Astrocyte (in vitro differentiated cells and primary cell): Measurements from ENCODE around the gene ITPKB. TPM values are rescaled to one million over a fixed set of nuclear protein-coding genes. Genes with fewer than 3 reads are reported as not detected.

Source experiments
- DNase-seq: peaks from one replicate; pipeline ENCODE4 v3.0.0-alpha.2; 2010; ENCODE audit warnings: low read depth
- FAIRE-seq: peaks from 2 replicates; lab custom pipeline; 2011; peaks lifted over from hg19 to GRCh38; lab: Jason Lieb, UNC
- H2AFZ ChIP-seq: 2 replicates; pipeline ENCODE4 v1.6.0; 2012; ENCODE audit warnings: low read depth, low read length, inconsistent platforms
- H3K27ac ChIP-seq: 2 replicates; pipeline ENCODE4 v1.5.1; 2011; ENCODE audit warnings: low read depth, low read length, inconsistent platforms
- H3K27me3 ChIP-seq: 2 replicates; pipeline ENCODE4 v1.6.0; 2011; ENCODE audit warnings: low read length, inconsistent platforms; ENCODE audit not compliant: insufficient read depth
- H3K36me3 ChIP-seq: 2 replicates; pipeline ENCODE4 v1.5.1; 2011; ENCODE audit warnings: low read length, inconsistent platforms; ENCODE audit not compliant: insufficient read depth
- H3K4me1 ChIP-seq: 2 replicates; pipeline ENCODE4 v1.5.1; 2011; ENCODE audit warnings: low read length, inconsistent platforms; ENCODE audit not compliant: insufficient read depth
- H3K4me2 ChIP-seq: 2 replicates; pipeline ENCODE4 v1.6.0; 2012; ENCODE audit warnings: low read length, inconsistent platforms
- H3K4me3 ChIP-seq: 2 replicates; pipeline ENCODE4 v1.5.1; 2011; ENCODE audit warnings: low read depth, mild to moderate bottlenecking, low read length, inconsistent platforms; ENCODE audit not compliant: insufficient read depth
- H3K79me2 ChIP-seq: 2 replicates; pipeline ENCODE4 v1.6.0; 2012; ENCODE audit warnings: mild to moderate bottlenecking, low read length, inconsistent platforms; ENCODE audit not compliant: insufficient read depth
- H3K9ac ChIP-seq: 2 replicates; pipeline ENCODE4 v1.6.0; 2012; ENCODE audit warnings: mild to moderate bottlenecking, low read length, inconsistent platforms
- H3K9me3 ChIP-seq: 2 replicates; pipeline ENCODE4 v1.5.1; 2012; ENCODE audit warnings: low read depth, mild to moderate bottlenecking, low read length, inconsistent platforms; ENCODE audit not compliant: insufficient read depth
- H4K20me1 ChIP-seq: 2 replicates; pipeline ENCODE4 v1.6.0; 2012; ENCODE audit warnings: low read length, inconsistent platforms; ENCODE audit not compliant: insufficient read depth
- H3K27ac Mint-ChIP-seq: one replicate; pipeline ENCODE4 v1.8.0; 2021; ENCODE audit warnings: mild to moderate bottlenecking, mixed read lengths; ENCODE audit not compliant: unreplicated experiment
- H3K27me3 Mint-ChIP-seq: one replicate; pipeline ENCODE4 v1.8.0; 2021; ENCODE audit warnings: low read depth, mixed read lengths; ENCODE audit not compliant: unreplicated experiment
- H3K36me3 Mint-ChIP-seq: one replicate; pipeline ENCODE4 v1.8.0; 2021; ENCODE audit warnings: low read depth, mixed read lengths; ENCODE audit not compliant: unreplicated experiment
- H3K4me1 Mint-ChIP-seq: one replicate; pipeline ENCODE4 v1.8.0; 2021; ENCODE audit warnings: low read depth, mixed read lengths; ENCODE audit not compliant: unreplicated experiment
- H3K4me3 Mint-ChIP-seq: one replicate; pipeline ENCODE4 v1.8.0; 2021; ENCODE audit warnings: mild to moderate bottlenecking, moderate library complexity, mixed read lengths; ENCODE audit not compliant: unreplicated experiment
- H3K9me3 Mint-ChIP-seq: one replicate; pipeline ENCODE4 v1.8.0; 2021; ENCODE audit warnings: mild to moderate bottlenecking, mixed read lengths; ENCODE audit not compliant: unreplicated experiment
- CTCF ChIP-seq: IDR thresholded peaks from 2 replicates; pipeline ENCODE4 v1.5.1; 2011; ENCODE audit warnings: low read depth, mild to moderate bottlenecking, inconsistent platforms, low read length, moderate library complexity; ENCODE audit not compliant: insufficient read depth
- EZH2 ChIP-seq: IDR thresholded peaks from 2 replicates; pipeline ENCODE4 v1.6.1; 2012; ENCODE audit warnings: mild to moderate bottlenecking, low read length, inconsistent platforms; ENCODE audit not compliant: insufficient read depth
- total RNA-seq: library from RNA; stranded (reverse); gene quantifications from 2 replicates; pipeline ENCODE4 v1.2.1, GENCODE V29; 2021

Gene ITPKB
- total RNA-seq, 1 donor from 2014 or later, result 10.5 TPM

- Histone ChIP-seq H3K9ac (no peak overlapping the region), H3K27me3 (peaks cover 3% of the 10 kb centered on the region), H4K20me1 (no peaks in the 10 kb centered on the region), H3K4me1 (no peaks in the 10 kb centered on the region), H3K36me3 (no peaks in the 10 kb centered on the region), H3K27ac (no peak overlapping the region), H3K9me3 (no peaks in the 10 kb centered on the region), H3K4me3 (no peak overlapping the region), H2AFZ (no peak overlapping the region), H3K79me2 (no peaks in the 10 kb centered on the region), H3K4me2 (no peak overlapping the region)
- Mint-ChIP-seq H3K36me3 (no peaks in the 10 kb centered on the region), H3K4me3 (no peak overlapping the region), H3K27ac (no peak overlapping the region), H3K4me1 (peaks cover 5% of the 10 kb centered on the region), H3K9me3 (no peaks in the 10 kb centered on the region), H3K27me3 (peaks cover 37% of the 10 kb centered on the region)
- FAIRE-seq, result no peak
- TF ChIP-seq CTCF, result peak; percentile 68
- no peak for TF ChIP-seq EZH2
- DNase-seq, result peak; percentile 16
Measured at GRCh38 chr1:226608699-226609505, 130.2 kb downstream of the ITPKB start.

GRCh38 chr1:226607821-226608220, 131.3 kb downstream of the ITPKB start:
- TF ChIP-seq CTCF, result no peak
- TF ChIP-seq EZH2, result no peak
- Mint-ChIP-seq H3K36me3 (no peaks in the 10 kb centered on the region), H3K27ac (no peak overlapping the region), H3K27me3 (peaks cover 37% of the 10 kb centered on the region), H3K4me1 (peaks cover 9% of the 10 kb centered on the region), H3K4me3 (no peak overlapping the region), H3K9me3 (no peaks in the 10 kb centered on the region)
- Histone ChIP-seq H3K27ac (no peak overlapping the region), H3K4me1 (no peaks in the 10 kb centered on the region), H3K9ac (no peak overlapping the region), H3K9me3 (no peaks in the 10 kb centered on the region), H3K4me3 (no peak overlapping the region), H3K4me2 (no peak overlapping the region), H4K20me1 (no peaks in the 10 kb centered on the region), H3K79me2 (no peaks in the 10 kb centered on the region), H3K27me3 (peaks cover 3% of the 10 kb centered on the region), H2AFZ (no peak overlapping the region), H3K36me3 (no peaks in the 10 kb centered on the region)
- no peak for DNase-seq
- no peak for FAIRE-seq

- FAIRE-seq (no peak), DNase-seq (no peak)
- Mint-ChIP-seq H3K27me3 (peaks cover 37% of the 10 kb centered on the region), H3K27ac (no peak overlapping the region), H3K4me3 (no peak overlapping the region), H3K9me3 (no peaks in the 10 kb centered on the region), H3K4me1 (peaks cover 13% of the 10 kb centered on the region), H3K36me3 (no peaks in the 10 kb centered on the region)
- H3K9me3 ChIP-seq, result no peaks in the 10 kb centered on the region
- H4K20me1 ChIP-seq, result no peaks in the 10 kb centered on the region
- H3K27me3 ChIP-seq, result peaks cover 3% of the 10 kb centered on the region
- no peak for TF ChIP-seq EZH2
- no peak for TF ChIP-seq CTCF
- H3K4me2 ChIP-seq, result no peak overlapping the region
- H3K36me3 ChIP-seq, result no peaks in the 10 kb centered on the region
- no peak overlapping the region for H3K27ac ChIP-seq
- H3K79me2 ChIP-seq, result no peaks in the 10 kb centered on the region
- no peak overlapping the region for H3K4me3 ChIP-seq
- H2AFZ ChIP-seq, result no peak overlapping the region
- H3K4me1 ChIP-seq, result no peaks in the 10 kb centered on the region
- H3K9ac ChIP-seq, result no peak overlapping the region
Measured at GRCh38 chr1:226607268-226607660, 131.8 kb downstream of the ITPKB start.
